Measurements from ENCODE around the gene KDM3B.

The KDM3B gene

GRCh38 chr5:138453590-138453989 lies 101.1 kb downstream of the KDM3B start:
- H3K9me2 ChIP-seq (replicated peaks; ENCODE audit: control insufficient read depth, low read length), result no peaks in the 10 kb centered on the region
- peaks cover 4% of the 10 kb centered on the region for H3K4me1 ChIP-seq (ENCODE audit: control insufficient read depth, low read length)
- H3K4me2 ChIP-seq (ENCODE audit: low read length), result no peak overlapping the region
- no peak overlapping the region for H3K27ac ChIP-seq (ENCODE audit: low read depth, low read length)
- H3K36me3 ChIP-seq (ENCODE audit: control insufficient read depth, low read length), result no peaks in the 10 kb centered on the region
- H3K4me3 ChIP-seq (ENCODE audit: low read length), result no peak overlapping the region
- no peaks in the 10 kb centered on the region for H3K79me2 ChIP-seq (ENCODE audit: control insufficient read depth, low read length)
- TF ChIP-seq, protein P1, sequence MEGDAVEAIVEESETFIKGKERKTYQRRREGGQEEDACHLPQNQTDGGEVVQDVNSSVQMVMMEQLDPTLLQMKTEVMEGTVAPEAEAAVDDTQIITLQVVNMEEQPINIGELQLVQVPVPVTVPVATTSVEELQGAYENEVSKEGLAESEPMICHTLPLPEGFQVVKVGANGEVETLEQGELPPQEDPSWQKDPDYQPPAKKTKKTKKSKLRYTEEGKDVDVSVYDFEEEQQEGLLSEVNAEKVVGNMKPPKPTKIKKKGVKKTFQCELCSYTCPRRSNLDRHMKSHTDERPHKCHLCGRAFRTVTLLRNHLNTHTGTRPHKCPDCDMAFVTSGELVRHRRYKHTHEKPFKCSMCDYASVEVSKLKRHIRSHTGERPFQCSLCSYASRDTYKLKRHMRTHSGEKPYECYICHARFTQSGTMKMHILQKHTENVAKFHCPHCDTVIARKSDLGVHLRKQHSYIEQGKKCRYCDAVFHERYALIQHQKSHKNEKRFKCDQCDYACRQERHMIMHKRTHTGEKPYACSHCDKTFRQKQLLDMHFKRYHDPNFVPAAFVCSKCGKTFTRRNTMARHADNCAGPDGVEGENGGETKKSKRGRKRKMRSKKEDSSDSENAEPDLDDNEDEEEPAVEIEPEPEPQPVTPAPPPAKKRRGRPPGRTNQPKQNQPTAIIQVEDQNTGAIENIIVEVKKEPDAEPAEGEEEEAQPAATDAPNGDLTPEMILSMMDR (IDR thresholded peaks at IDR 0.05; ENCODE audit: low read depth, low read length, poor library complexity, severe bottlenecking), result no peak
- TF ChIP-seq EZH2phosphoT487 (IDR thresholded peaks at IDR 0.05; ENCODE audit: borderline replicate concordance, low read length), result no peak
- no peaks in the 10 kb centered on the region for H4K20me1 ChIP-seq (ENCODE audit: control insufficient read depth, insufficient read depth, low read depth, low read length)
- peaks cover 9% of the 10 kb centered on the region; the same call in 1 of the 2 replicates for H3K27me3 ChIP-seq (ENCODE audit: control insufficient read depth, low read length)
- no peaks in the 10 kb centered on the region for H3F3A ChIP-seq (ENCODE audit: control insufficient read depth, insufficient read depth)
- no peaks in the 10 kb centered on the region for H3K9me3 ChIP-seq (ENCODE audit: control insufficient read depth, insufficient read depth, low read length)

- Histone ChIP-seq H3K79me2 (ENCODE audit: control insufficient read depth, low read length) (no peaks in the 10 kb centered on the region), H3K27me3 (ENCODE audit: control insufficient read depth, low read length) (peaks cover 9% of the 10 kb centered on the region; the same call in 1 of the 2 replicates)
Observed at GRCh38 chr5:138454121-138454520, 101.6 kb downstream of the KDM3B start.

DNA sequence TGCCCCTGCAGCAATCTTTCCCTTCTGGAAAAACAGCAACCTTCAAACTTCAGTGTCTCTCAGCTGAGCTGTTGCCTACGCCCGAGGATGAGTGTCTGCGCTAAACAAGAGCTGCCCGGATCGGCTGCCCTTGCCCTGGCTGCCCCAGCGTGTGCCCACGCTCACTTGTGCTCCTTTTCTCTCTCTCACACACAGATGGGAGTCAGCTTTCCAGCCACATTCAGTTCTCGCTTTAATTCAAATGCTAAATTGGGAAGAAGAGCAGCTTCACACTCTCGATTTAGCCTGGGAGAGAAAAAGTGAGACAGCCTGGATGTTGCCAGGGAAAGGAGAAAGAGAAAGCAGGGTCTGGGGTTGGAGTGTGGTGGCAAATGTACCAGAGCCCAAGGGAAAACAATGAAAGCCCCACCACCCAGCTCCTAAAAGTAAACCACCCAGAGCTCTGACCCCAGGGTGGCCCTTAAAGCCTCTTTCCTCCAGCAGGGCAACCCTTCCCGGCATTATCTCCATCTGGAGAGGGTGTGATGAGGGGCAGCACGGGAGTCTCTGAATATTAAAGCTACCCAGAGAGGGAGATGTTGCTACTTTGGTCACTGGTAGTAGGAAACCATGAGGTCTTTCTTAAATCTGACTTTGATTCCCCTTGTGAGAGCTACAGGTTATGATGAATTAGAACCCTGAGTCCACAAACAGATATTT lies 102.9 kb downstream of the KDM3B start:
- Histone ChIP-seq H3K79me2 (ENCODE audit: control insufficient read depth, low read length) (no peaks in the 10 kb centered on the region), H3F3A (ENCODE audit: control insufficient read depth, insufficient read depth) (no peaks in the 10 kb centered on the region), H3K9me2 (replicated peaks; ENCODE audit: control insufficient read depth, low read length) (no peaks in the 10 kb centered on the region), H4K20me1 (ENCODE audit: control insufficient read depth, insufficient read depth, low read depth, low read length) (no peaks in the 10 kb centered on the region), H3K4me1 (ENCODE audit: control insufficient read depth, low read length) (peaks cover 20% of the 10 kb centered on the region), H3K4me2 (ENCODE audit: low read length) (no peak overlapping the region), H3K9me3 (ENCODE audit: control insufficient read depth, insufficient read depth, low read length) (no peaks in the 10 kb centered on the region), H3K4me3 (ENCODE audit: low read length) (no peak overlapping the region), H3K27me3 (ENCODE audit: control insufficient read depth, low read length) (peaks cover 9% of the 10 kb centered on the region; the same call in 1 of the 2 replicates), H3K27ac (ENCODE audit: low read depth, low read length) (no peak overlapping the region), H3K36me3 (ENCODE audit: control insufficient read depth, low read length) (no peaks in the 10 kb centered on the region)
- no peak for TF ChIP-seq EZH2phosphoT487 (IDR thresholded peaks at IDR 0.05; ENCODE audit: borderline replicate concordance, low read length)
- TF ChIP-seq, protein P1 (IDR thresholded peaks at IDR 0.05; ENCODE audit: low read depth, low read length, poor library complexity, severe bottlenecking), result no peak

More at GRCh38 chr5:138454121-138454520, 101.6 kb downstream of the KDM3B start:
- no peaks in the 10 kb centered on the region for H3K9me2 ChIP-seq (replicated peaks; ENCODE audit: control insufficient read depth, low read length)
- H3K9me3 ChIP-seq (ENCODE audit: control insufficient read depth, insufficient read depth, low read length), result no peaks in the 10 kb centered on the region
- no peak overlapping the region for H3K27ac ChIP-seq (ENCODE audit: low read depth, low read length)
- H3K4me3 ChIP-seq (ENCODE audit: low read length), result no peak overlapping the region
- H3K4me1 ChIP-seq (ENCODE audit: control insufficient read depth, low read length), result peaks cover 10% of the 10 kb centered on the region
- H3F3A ChIP-seq (ENCODE audit: control insufficient read depth, insufficient read depth), result no peaks in the 10 kb centered on the region
- no peaks in the 10 kb centered on the region for H4K20me1 ChIP-seq (ENCODE audit: control insufficient read depth, insufficient read depth, low read depth, low read length)
- no peaks in the 10 kb centered on the region for H3K36me3 ChIP-seq (ENCODE audit: control insufficient read depth, low read length)
- no peak overlapping the region for H3K4me2 ChIP-seq (ENCODE audit: low read length)
- no peak for TF ChIP-seq EZH2phosphoT487 (IDR thresholded peaks at IDR 0.05; ENCODE audit: borderline replicate concordance, low read length)
- TF ChIP-seq, protein P1 (IDR thresholded peaks at IDR 0.05; ENCODE audit: low read depth, low read length, poor library complexity, severe bottlenecking), result no peak
